ENCODE results near the gene TMEM79. TPM values are rescaled to one million over a fixed set of nuclear protein-coding genes. Genes with fewer than 3 reads are reported as not detected.

The TMEM79 gene
- total RNA-seq, 1 experiment from 2014 or later: 6.1 TPM

GRCh38 chr1:156268336-156268735, 15.8 kb upstream of the TMEM79 start:
- no peaks in the 10 kb centered on the region for H3K4me1 ChIP-seq (ENCODE audit: low read length)
- H3K4me2 ChIP-seq (ENCODE audit: low read depth, low read length, poor library complexity, severe bottlenecking): no peak overlapping the region
- no peak overlapping the region for H3K4me3 ChIP-seq (ENCODE audit: low read length)
- no peaks in the 10 kb centered on the region for H3K9me3 ChIP-seq (ENCODE audit: low read length)
- no peaks in the 10 kb centered on the region for H3K9me2 ChIP-seq (replicated peaks; ENCODE audit: insufficient read depth, low read length)
- H3K9ac ChIP-seq (ENCODE audit: low read length): no peak overlapping the region
- no peak overlapping the region for H3K27ac ChIP-seq (ENCODE audit: low read length)
- no peak for DNase-seq
- H3K36me3 ChIP-seq (ENCODE audit: insufficient read depth, low read length): peaks cover 55% of the 10 kb centered on the region
- H3K27me3 ChIP-seq (ENCODE audit: low read length): no peaks in the 10 kb centered on the region
- H2AFZ ChIP-seq (ENCODE audit: low read length): no peak overlapping the region
- no peaks in the 10 kb centered on the region for H3K79me2 ChIP-seq (ENCODE audit: low read length)
- 0 out of 2 replicates have a peak, but pooled peaks cover 3% of the 10 kb centered on the region for H4K20me1 ChIP-seq (ENCODE audit: insufficient read depth, low read depth, low read length)

- Histone ChIP-seq H3K4me3 (ENCODE audit: low read length) (no peak overlapping the region), H2AFZ (ENCODE audit: low read length) (no peak overlapping the region), H3K9me3 (ENCODE audit: low read length) (no peaks in the 10 kb centered on the region), H3K36me3 (ENCODE audit: insufficient read depth, low read length) (peaks cover 59% of the 10 kb centered on the region), H3K27ac (ENCODE audit: low read length) (no peak overlapping the region), H3K4me1 (ENCODE audit: low read length) (no peaks in the 10 kb centered on the region), H3K9ac (ENCODE audit: low read length) (no peak overlapping the region), H3K79me2 (ENCODE audit: low read length) (no peaks in the 10 kb centered on the region), H3K4me2 (ENCODE audit: low read depth, low read length, poor library complexity, severe bottlenecking) (no peak overlapping the region), H3K27me3 (ENCODE audit: low read length) (no peaks in the 10 kb centered on the region), H3K9me2 (replicated peaks; ENCODE audit: insufficient read depth, low read length) (no peaks in the 10 kb centered on the region), H4K20me1 (ENCODE audit: insufficient read depth, low read depth, low read length) (0 out of 2 replicates have a peak, but pooled peaks cover 3% of the 10 kb centered on the region)
- no peak for DNase-seq
Observed at GRCh38 chr1:156270314-156270713, 13.8 kb upstream of the TMEM79 start.

GRCh38 chr1:156276532-156276931, 7.6 kb upstream of the TMEM79 start:
- no peak overlapping the region for H3K4me3 ChIP-seq (ENCODE audit: low read length)
- no peaks in the 10 kb centered on the region for H3K9me2 ChIP-seq (replicated peaks; ENCODE audit: insufficient read depth, low read length)
- no peaks in the 10 kb centered on the region for H3K9me3 ChIP-seq (ENCODE audit: low read length)
- no peak overlapping the region for H3K27ac ChIP-seq (ENCODE audit: low read length)
- H3K36me3 ChIP-seq (ENCODE audit: insufficient read depth, low read length): peaks cover 60% of the 10 kb centered on the region
- no peak overlapping the region for H3K4me2 ChIP-seq (ENCODE audit: low read depth, low read length, poor library complexity, severe bottlenecking)
- no peaks in the 10 kb centered on the region for H3K27me3 ChIP-seq (ENCODE audit: low read length)
- peaks cover 37% of the 10 kb centered on the region for H3K79me2 ChIP-seq (ENCODE audit: low read length)
- no peak overlapping the region for H2AFZ ChIP-seq (ENCODE audit: low read length)
- H3K9ac ChIP-seq (ENCODE audit: low read length): no peak overlapping the region
- no peak for DNase-seq
- H3K4me1 ChIP-seq (ENCODE audit: low read length): peaks cover 13% of the 10 kb centered on the region
- H4K20me1 ChIP-seq (ENCODE audit: insufficient read depth, low read depth, low read length): peaks cover 25% of the 10 kb centered on the region; the same call in 1 of the 2 replicates

- Histone ChIP-seq H3K4me3 (ENCODE audit: low read length) (no peak overlapping the region), H3K9me3 (ENCODE audit: low read length) (no peaks in the 10 kb centered on the region), H3K9ac (ENCODE audit: low read length) (no peak overlapping the region), H3K4me2 (ENCODE audit: low read depth, low read length, poor library complexity, severe bottlenecking) (no peak overlapping the region), H3K79me2 (ENCODE audit: low read length) (peaks cover 42% of the 10 kb centered on the region), H3K9me2 (replicated peaks; ENCODE audit: insufficient read depth, low read length) (no peaks in the 10 kb centered on the region), H2AFZ (ENCODE audit: low read length) (no peak overlapping the region), H4K20me1 (ENCODE audit: insufficient read depth, low read depth, low read length) (peaks cover 28% of the 10 kb centered on the region; the same call in 1 of the 2 replicates), H3K36me3 (ENCODE audit: insufficient read depth, low read length) (peaks cover 60% of the 10 kb centered on the region), H3K4me1 (ENCODE audit: low read length) (peaks cover 16% of the 10 kb centered on the region), H3K27ac (ENCODE audit: low read length) (no peak overlapping the region), H3K27me3 (ENCODE audit: low read length) (no peaks in the 10 kb centered on the region)
- no peak for DNase-seq
Observed at GRCh38 chr1:156276966-156277381, 7.2 kb upstream of the TMEM79 start.

GRCh38 chr1:156279837-156280236, 4.3 kb upstream of the TMEM79 start:
- Histone ChIP-seq H3K4me3 (ENCODE audit: low read length) (no peak overlapping the region), H3K9me3 (ENCODE audit: low read length) (no peaks in the 10 kb centered on the region), H3K9me2 (replicated peaks; ENCODE audit: insufficient read depth, low read length) (no peaks in the 10 kb centered on the region), H3K27ac (ENCODE audit: low read length) (no peak overlapping the region), H3K9ac (ENCODE audit: low read length) (no peak overlapping the region), H2AFZ (ENCODE audit: low read length) (no peak overlapping the region), H3K27me3 (ENCODE audit: low read length) (no peaks in the 10 kb centered on the region), H3K4me1 (ENCODE audit: low read length) (peaks cover 24% of the 10 kb centered on the region), H3K4me2 (ENCODE audit: low read depth, low read length, poor library complexity, severe bottlenecking) (no peak overlapping the region), H4K20me1 (ENCODE audit: insufficient read depth, low read depth, low read length) (peaks cover 25% of the 10 kb centered on the region; the same call in 1 of the 2 replicates), H3K36me3 (ENCODE audit: insufficient read depth, low read length) (peaks cover 40% of the 10 kb centered on the region; the same call in 1 of the 2 replicates), H3K79me2 (ENCODE audit: low read length) (peaks cover 63% of the 10 kb centered on the region)
- no peak for DNase-seq

GRCh38 chr1:156281281-156281680, 2.8 kb upstream of the TMEM79 start:
- Histone ChIP-seq H3K27me3 (ENCODE audit: low read length) (no peaks in the 10 kb centered on the region), H3K4me2 (ENCODE audit: low read depth, low read length, poor library complexity, severe bottlenecking) (peak overlapping the region; percentile 70), H3K9ac (ENCODE audit: low read length) (peak overlapping the region; percentile 94), H3K36me3 (ENCODE audit: insufficient read depth, low read length) (peaks cover 34% of the 10 kb centered on the region; the same call in 1 of the 2 replicates), H2AFZ (ENCODE audit: low read length) (no peak overlapping the region), H3K79me2 (ENCODE audit: low read length) (peaks cover 63% of the 10 kb centered on the region), H3K9me2 (replicated peaks; ENCODE audit: insufficient read depth, low read length) (no peaks in the 10 kb centered on the region), H3K9me3 (ENCODE audit: low read length) (no peaks in the 10 kb centered on the region), H3K4me3 (ENCODE audit: low read length) (peak overlapping the region; percentile 74), H4K20me1 (ENCODE audit: insufficient read depth, low read depth, low read length) (peaks cover 25% of the 10 kb centered on the region; the same call in 1 of the 2 replicates), H3K27ac (ENCODE audit: low read length) (peak overlapping the region; percentile 73), H3K4me1 (ENCODE audit: low read length) (peaks cover 24% of the 10 kb centered on the region)
- peak; percentile 78 for DNase-seq

GRCh38 chr1:156281693-156282478, 2.2 kb upstream of the TMEM79 start:
- Histone ChIP-seq H4K20me1 (ENCODE audit: insufficient read depth, low read depth, low read length) (peaks cover 25% of the 10 kb centered on the region; the same call in 1 of the 2 replicates), H3K9me3 (ENCODE audit: low read length) (no peaks in the 10 kb centered on the region), H3K79me2 (ENCODE audit: low read length) (peaks cover 63% of the 10 kb centered on the region), H3K36me3 (ENCODE audit: insufficient read depth, low read length) (peaks cover 28% of the 10 kb centered on the region; the same call in 1 of the 2 replicates), H2AFZ (ENCODE audit: low read length) (no peak overlapping the region), H3K27ac (ENCODE audit: low read length) (peak overlapping the region; percentile 73), H3K4me1 (ENCODE audit: low read length) (peaks cover 24% of the 10 kb centered on the region), H3K27me3 (ENCODE audit: low read length) (no peaks in the 10 kb centered on the region), H3K9me2 (replicated peaks; ENCODE audit: insufficient read depth, low read length) (no peaks in the 10 kb centered on the region), H3K4me2 (ENCODE audit: low read depth, low read length, poor library complexity, severe bottlenecking) (peak overlapping the region; percentile 70), H3K9ac (ENCODE audit: low read length) (peak overlapping the region; percentile 94), H3K4me3 (ENCODE audit: low read length) (peak overlapping the region; percentile 74)
- DNase-seq: peak; percentile 79

- Histone ChIP-seq H4K20me1 (ENCODE audit: insufficient read depth, low read depth, low read length) (peaks cover 25% of the 10 kb centered on the region; the same call in 1 of the 2 replicates), H3K9me3 (ENCODE audit: low read length) (no peaks in the 10 kb centered on the region), H2AFZ (ENCODE audit: low read length) (peak within 1 kb of the TSS; percentile 64; the same call in 1 of the 2 replicates), H3K27me3 (ENCODE audit: low read length) (no peaks in the 10 kb centered on the region), H3K9ac (ENCODE audit: low read length) (peak within 1 kb of the TSS; percentile 94), H3K27ac (ENCODE audit: low read length) (peak within 1 kb of the TSS; percentile 73), H3K4me3 (ENCODE audit: low read length) (peak within 1 kb of the TSS; percentile 74), H3K79me2 (ENCODE audit: low read length) (peaks cover 63% of the 10 kb centered on the region), H3K4me2 (ENCODE audit: low read depth, low read length, poor library complexity, severe bottlenecking) (peak within 1 kb of the TSS; percentile 70), H3K4me1 (ENCODE audit: low read length) (peaks cover 24% of the 10 kb centered on the region), H3K36me3 (ENCODE audit: insufficient read depth, low read length) (peaks cover 24% of the 10 kb centered on the region; the same call in 1 of the 2 replicates), H3K9me2 (replicated peaks; ENCODE audit: insufficient read depth, low read length) (no peaks in the 10 kb centered on the region)
- peak; percentile 99 for DNase-seq
Observed at GRCh38 chr1:156282479-156283222, 1.5 kb upstream of the TMEM79 start, which contains the start of gene SMG5. TSS of gene SMG5 (minus strand) at chr1:156282825. CDS start at chr1:156282680, 145 bp downstream.
